ENCODE results near the gene ADORA1.

GRCh38 chr1:203199481-203199815, 71.9 kb downstream of the ADORA1 start:
- TF ChIP-seq POLR2A (IDR thresholded peaks at IDR 0.05) (no peak), CTCF (IDR thresholded peaks at IDR 0.05) (no peak)

Measured in thyroid gland (tissue), 4 donors.